GM21825 (cell line): ENCODE data around the gene WDR27.

ENCODE experiments used
- ATAC-seq: cut with Tn5 transposase; IDR thresholded peaks from one replicate; pipeline ENCODE4 v1.9.1; 2021; ENCODE audit warnings: mild to moderate bottlenecking, moderate library complexity; ENCODE audit not compliant: unreplicated experiment

Gene WDR27

GRCh38 chr6:169416249-169416648 lies 285.6 kb downstream of the WDR27 start:
- no peak for ATAC-seq

GRCh38 chr6:169415179-169415578 lies 286.6 kb downstream of the WDR27 start:
- no peak for ATAC-seq

- no peak for ATAC-seq
Measured at GRCh38 chr6:169411722-169412121, 290.1 kb downstream of the WDR27 start.

GRCh38 chr6:169411296-169411695 lies 290.5 kb downstream of the WDR27 start:
- ATAC-seq = no peak

GRCh38 chr6:169409742-169410312 lies 292.0 kb downstream of the WDR27 start:
- no peak for ATAC-seq

- no peak for ATAC-seq
Measured at GRCh38 chr6:169407325-169407724, 294.5 kb downstream of the WDR27 start.
